ENCODE results near the gene BLVRA. TPM values are rescaled to one million over a fixed set of nuclear protein-coding genes. Genes with fewer than 3 reads are reported as not detected.

The BLVRA gene
- total RNA-seq, 1 experiment from 2014 or later = 29.7 TPM

- TF ChIP-seq TCF7L2 (IDR thresholded peaks at IDR 0.05; ENCODE audit: borderline replicate concordance, extremely low read depth, insufficient read depth, insufficient read length) = no peak
These were observed 2.9 kb downstream of the BLVRA start (continued) for GRCh38 chr7:43761382-43761781.

GRCh38 chr7:43761938-43762692, 3.6 kb downstream of the BLVRA start:
- Histone ChIP-seq H3K4me2 (ENCODE audit: low read length) (peak overlapping the region; percentile 48), H3K9ac (ENCODE audit: low read length) (no peak overlapping the region), H3K4me3 (replicated peaks in 1 of 2; ENCODE audit: low read depth in 1 of 2, low read length in 2 of 2) (no peak overlapping the region), H3K36me3 (ENCODE audit: control insufficient read depth in 1 of 2, insufficient read depth in 2 of 2, low read length in 2 of 2) (no peaks in the 10 kb centered on the region), H4K20me1 (ENCODE audit: insufficient read depth) (no peaks in the 10 kb centered on the region), H2AFZ (ENCODE audit: low read depth, low read length, poor library complexity, severe bottlenecking) (no peak overlapping the region), H3K27ac (ENCODE audit: low read depth, low read length) (no peak overlapping the region), H3K9me3 (ENCODE audit: control insufficient read depth in 1 of 2, insufficient read depth in 1 of 2, low read depth in 1 of 2, low read length in 2 of 2) (no peaks in the 10 kb centered on the region), H3K4me1 (ENCODE audit: control insufficient read depth in 1 of 2, insufficient read depth in 2 of 2, low read length in 2 of 2) (peaks cover 52 to 66% of the 10 kb centered on the region in 2 experiments), H3K9me2 (ENCODE audit: insufficient read depth) (no peaks in the 10 kb centered on the region), H3K79me2 (ENCODE audit: insufficient read depth, low read length) (no peaks in the 10 kb centered on the region), H3K27me3 (ENCODE audit: insufficient read depth, low read length) (no peaks in the 10 kb centered on the region)
- no peak for ATAC-seq
- POLR2A ChIA-PET = no interaction called here
- CTCF ChIA-PET = interaction anchor here (0.7 kb wide), 1 partner anchor 18 kb away, joined by 3 read pairs; no protein-coding TSS in a partner anchor
- intact Hi-C loops (cut with micrococcal nuclease) = no loop called here
- no TSS peak for BruUV-seq (replicated peaks)
- RAD21 ChIA-PET (ENCODE audit: low non-redundant PET in 1 of 2, low total read pairs in 2 of 2, uncharacterized antibody in 2 of 2, unreplicated experiment in 2 of 2) = no interaction called here
- no peak for DNase-seq (ENCODE audit: low read depth, low spot score)
- TF ChIP-seq SP1 (IDR thresholded peaks at IDR 0.05; ENCODE audit: low read depth) = peak; percentile 34; the same call in 1 of the 2 replicates
- no peak for TF ChIP-seq YY1 (IDR thresholded peaks at IDR 0.05; ENCODE audit: extremely low read depth, insufficient replicate concordance, low read depth, low read length)
- TF ChIP-seq JUND (IDR thresholded peaks at IDR 0.05) = peak; percentile 31; the same call in 1 of the 2 replicates
- TF ChIP-seq SRF (IDR thresholded peaks at IDR 0.05; ENCODE audit: low read depth) = no peak
- TF ChIP-seq TCF7L2 (IDR thresholded peaks at IDR 0.05; ENCODE audit: borderline replicate concordance, extremely low read depth, insufficient read depth, insufficient read length) = no peak
- no peak for TF ChIP-seq EGR1 (IDR thresholded peaks at IDR 0.05; ENCODE audit: low read depth)
- no peak for TF ChIP-seq RAD21 (IDR thresholded peaks at IDR 0.05; ENCODE audit: low read depth)
- TF ChIP-seq ZFX (IDR thresholded peaks at IDR 0.05) = no peak
- no peak for TF ChIP-seq POLR2A (IDR thresholded peaks at IDR 0.05; ENCODE audit: borderline replicate concordance, extremely low read depth, insufficient read depth, insufficient read length)

Data from HCT116 (cell line).